Activated CD4-positive, alpha-beta memory T cell treated with anti-CD3 and anti-CD28 coated beads for 36 hours (primary cell): ENCODE results near the gene SF1. TPM values are rescaled to one million over a fixed set of nuclear protein-coding genes. Genes with fewer than 3 reads are reported as not detected.

ENCODE experiments used
- CTCF ChIA-PET: fragments of 350-600 bp; sonication (Branson Sonifier 250); formaldehyde crosslinking; loops from one replicate; lab custom pipeline; 2021; ENCODE audit warnings: antibody characterized with exemption, inconsistent platforms; lab: Charles Lee
- POLR2A ChIA-PET: fragments of 350-600 bp; sonication (Branson Sonifier 250); formaldehyde crosslinking; loops from one replicate; lab custom pipeline; 2021; ENCODE audit warnings: antibody characterized with exemption; lab: Charles Lee
- DNase-seq: peaks from one replicate; pipeline ENCODE4 v3.0.0-alpha.2; 2020
- H3K27ac Mint-ChIP-seq: one replicate; pipeline ENCODE4 v1.8.0; 2021; ENCODE audit warnings: mixed read lengths
- H3K27me3 Mint-ChIP-seq: one replicate; pipeline ENCODE4 v1.8.0; 2021; ENCODE audit warnings: mixed read lengths
- H3K36me3 Mint-ChIP-seq: one replicate; pipeline ENCODE4 v1.8.0; 2021; ENCODE audit warnings: mixed read lengths
- H3K4me1 Mint-ChIP-seq: one replicate; pipeline ENCODE4 v1.8.0; 2021; ENCODE audit warnings: low read depth, mixed read lengths
- H3K4me3 Mint-ChIP-seq: one replicate; pipeline ENCODE4 v1.8.0; 2021; ENCODE audit warnings: mild to moderate bottlenecking, mixed read lengths
- H3K9me3 Mint-ChIP-seq: one replicate; pipeline ENCODE4 v1.8.0; 2021; ENCODE audit warnings: mixed read lengths
- intact Hi-C: fragments of 100-400 bp; cut with micrococcal nuclease; formaldehyde crosslinking; loops from one replicate; pipeline ENCODE4 v1.15.1; 2023
- total RNA-seq, 2 experiments: library from RNA; stranded (reverse); gene quantifications; one replicate each; pipeline ENCODE4 v1.2.3, GENCODE V29; 2021

The SF1 gene
- total RNA-seq, 2 experiments from 2014 or later, result 323 to 328 TPM

- H3K4me3 Mint-ChIP-seq, result no peak overlapping the region
- DNase-seq, result no peak
- ChIA-PET POLR2A (interaction anchor here (0.6 kb wide), 1 partner anchor 60 kb away, joined by 6 read pairs; no protein-coding TSS in a partner anchor), CTCF (interaction anchor here (0.7 to 0.9 kb wide), 2 partner anchors 13 to 28 kb away, joined by 3 to 5 read pairs; no protein-coding TSS in a partner anchor)
- H3K27ac Mint-ChIP-seq, result no peak overlapping the region
- H3K9me3 Mint-ChIP-seq, result no peaks in the 10 kb centered on the region
- peaks cover 4% of the 10 kb centered on the region for H3K4me1 Mint-ChIP-seq
- intact Hi-C loops, result no loop called here
- no peaks in the 10 kb centered on the region for H3K36me3 Mint-ChIP-seq
- peaks cover 50% of the 10 kb centered on the region for H3K27me3 Mint-ChIP-seq
Observed at GRCh38 chr11:64717268-64717578, 61.1 kb downstream of the SF1 start.

- DNase-seq, result no peak
- Mint-ChIP-seq H3K4me3 (no peak overlapping the region), H3K27me3 (peaks cover 53% of the 10 kb centered on the region), H3K36me3 (no peaks in the 10 kb centered on the region), H3K27ac (no peak overlapping the region), H3K9me3 (no peaks in the 10 kb centered on the region), H3K4me1 (peaks cover 9% of the 10 kb centered on the region)
- CTCF ChIA-PET, result interaction anchor here (0.7 to 0.9 kb wide), 2 partner anchors 12 to 28 kb away, joined by 3 to 5 read pairs; no protein-coding TSS in a partner anchor
- POLR2A ChIA-PET, result no interaction called here
- intact Hi-C loops, result no loop called here
Observed at GRCh38 chr11:64716473-64717267, 61.7 kb downstream of the SF1 start.

- H3K27ac Mint-ChIP-seq, result no peak overlapping the region
- CTCF ChIA-PET, result no interaction called here
- H3K27me3 Mint-ChIP-seq, result peaks cover 59% of the 10 kb centered on the region
- DNase-seq, result no peak
- H3K9me3 Mint-ChIP-seq, result no peaks in the 10 kb centered on the region
- intact Hi-C loops, result no loop called here
- POLR2A ChIA-PET, result no interaction called here
- peaks cover 12% of the 10 kb centered on the region for H3K4me1 Mint-ChIP-seq
- no peak overlapping the region for H3K4me3 Mint-ChIP-seq
- no peaks in the 10 kb centered on the region for H3K36me3 Mint-ChIP-seq
Observed at GRCh38 chr11:64715756-64716472, 62.4 kb downstream of the SF1 start.

GRCh38 chr11:64715110-64715509 is 63.2 kb downstream of the SF1 start:
- H3K4me1 Mint-ChIP-seq, result peaks cover 14% of the 10 kb centered on the region
- peaks cover 62% of the 10 kb centered on the region for H3K27me3 Mint-ChIP-seq
- no peaks in the 10 kb centered on the region for H3K9me3 Mint-ChIP-seq
- intact Hi-C loops, result no loop called here
- no peak overlapping the region for H3K27ac Mint-ChIP-seq
- no peak for DNase-seq
- ChIA-PET POLR2A (no interaction called here), CTCF (no interaction called here)
- no peaks in the 10 kb centered on the region for H3K36me3 Mint-ChIP-seq
- H3K4me3 Mint-ChIP-seq, result no peak overlapping the region

DNA sequence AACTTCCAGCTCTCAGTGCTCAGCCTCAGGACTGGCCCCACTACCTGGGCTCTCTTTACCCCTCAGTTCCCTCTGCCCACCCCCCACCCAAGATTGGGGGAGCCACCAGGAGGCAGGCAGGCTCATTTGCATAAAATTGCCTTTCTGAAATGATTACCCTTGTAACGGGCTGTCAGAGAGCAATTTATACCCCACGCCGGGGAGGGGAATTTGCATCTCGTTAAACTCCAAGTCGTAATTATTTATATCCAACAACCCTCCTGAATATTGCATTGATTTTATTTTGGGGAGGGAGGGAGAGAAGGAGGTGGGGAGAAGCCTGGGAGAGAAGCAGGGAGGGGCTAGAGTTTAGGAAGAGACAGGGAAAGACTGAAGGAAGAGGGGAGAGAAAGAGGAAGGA is 63.7 kb downstream of the SF1 start:
- no peaks in the 10 kb centered on the region for H3K36me3 Mint-ChIP-seq
- peaks cover 14% of the 10 kb centered on the region for H3K4me1 Mint-ChIP-seq
- H3K27me3 Mint-ChIP-seq, result peaks cover 63% of the 10 kb centered on the region
- H3K27ac Mint-ChIP-seq, result no peak overlapping the region
- ChIA-PET CTCF (interaction anchor here (0.8 kb wide), 1 partner anchor 14 kb away, joined by 3 read pairs; no protein-coding TSS in a partner anchor), POLR2A (no interaction called here)
- intact Hi-C loops, result no loop called here
- DNase-seq, result no peak
- no peaks in the 10 kb centered on the region for H3K9me3 Mint-ChIP-seq
- H3K4me3 Mint-ChIP-seq, result no peak overlapping the region

Other genes with a start within 250 kb of the SF1 start
- gene SLC22A11, start 222.6 kb downstream of the SF1 start, total RNA-seq, result not detected
- not detected for gene SLC22A12, start 187.3 kb downstream of the SF1 start, total RNA-seq
- under 1 TPM; 0.31 to 0.41 TPM for gene NRXN2, start 55.3 kb downstream of the SF1 start, total RNA-seq
- gene RASGRP2, start 34.4 kb downstream of the SF1 start, total RNA-seq, result 1 to 10 TPM; 7.5 to 8.2 TPM
- gene PYGM, start 18.6 kb downstream of the SF1 start, total RNA-seq, result 1 to 10 TPM in 1 of 2 experiments, under 1 TPM in 1; 0.94 to 1.6 TPM
- gene MAP4K2, start 24.7 kb upstream of the SF1 start, total RNA-seq, result 10 to 100 TPM; 83.3 to 85.8 TPM
- 10 to 100 TPM; 31.3 to 32.2 TPM for gene MEN1, start 32.0 kb upstream of the SF1 start, total RNA-seq
- gene CDC42BPG, start 66.1 kb upstream of the SF1 start, total RNA-seq, result under 1 TPM; 0.39 to 0.69 TPM
- gene EHD1, start 100.1 kb upstream of the SF1 start, total RNA-seq, result 100 to 1,000 TPM; 103 to 113 TPM
- gene ATG2A, start 138.7 kb upstream of the SF1 start, total RNA-seq, result 10 to 100 TPM; 20.2 to 20.5 TPM
- gene PPP2R5B, start 146.1 kb upstream of the SF1 start, total RNA-seq, result 10 to 100 TPM in 1 of 2 experiments, 1 to 10 TPM in 1; 9.7 to 11.9 TPM
- gene GPHA2, start 157.4 kb upstream of the SF1 start, total RNA-seq, result under 1 TPM in 1 of 2 experiments, not detected in 1; 0.46 TPM
- gene MAJIN, start 193.6 kb upstream of the SF1 start, total RNA-seq, result under 1 TPM; 0.21 to 0.82 TPM
- gene BATF2, start 218.4 kb upstream of the SF1 start, total RNA-seq, result under 1 TPM in 1 of 2 experiments, not detected in 1; 0.22 TPM
- 100 to 1,000 TPM; 104 to 109 TPM for gene ARL2, start 235.6 kb upstream of the SF1 start, total RNA-seq
- gene SNX15, start 248.9 kb upstream of the SF1 start, total RNA-seq, result 10 to 100 TPM; 15.4 to 15.9 TPM